Type B pancreatic cell (in vitro differentiated cells): ENCODE data around the gene RPRM. TPM values are rescaled to one million over a fixed set of nuclear protein-coding genes. Genes with fewer than 3 reads are reported as not detected.

Experiments
- DNase-seq: peaks from one replicate; pipeline ENCODE4 v3.0.0; 2021; ENCODE audit warnings: mixed read lengths; ENCODE audit not compliant: unreplicated experiment; ENCODE audit errors: extremely low spot score
- H3K27ac Mint-ChIP-seq: 2 replicates; pipeline ENCODE4 v1.8.0; 2021; ENCODE audit warnings: mild to moderate bottlenecking, mixed read lengths
- H3K27me3 Mint-ChIP-seq: 2 replicates; pipeline ENCODE4 v1.8.0; 2021; ENCODE audit warnings: mixed read lengths
- H3K36me3 Mint-ChIP-seq: 2 replicates; pipeline ENCODE4 v1.8.0; 2021; ENCODE audit warnings: mixed read lengths
- H3K4me1 Mint-ChIP-seq: one replicate; pipeline ENCODE4 v1.8.0; 2021; ENCODE audit warnings: mixed read lengths; ENCODE audit not compliant: unreplicated experiment
- H3K4me3 Mint-ChIP-seq: 2 replicates; pipeline ENCODE4 v1.8.0; 2021; ENCODE audit warnings: mild to moderate bottlenecking, mixed read lengths
- H3K9me3 Mint-ChIP-seq: 2 replicates; pipeline ENCODE4 v1.8.0; 2021; ENCODE audit warnings: mixed read lengths
- total RNA-seq: library from RNA; stranded (reverse); gene quantifications from 2 replicates; pipeline ENCODE4 v1.2.1, GENCODE V29; 2021; ENCODE audit warnings: low replicate concordance
- TF ChIP-seq, protein P1 (sequence below): fragments of 200-600 bp; sonication (generic); conservative IDR thresholded peaks from 2 replicates; pipeline ENCODE4 v1.5.0; 2021; ENCODE audit warnings: antibody characterized with exemption, mild to moderate bottlenecking

RPRM gene
- total RNA-seq, 1 donor from 2014 or later: 7.3 TPM

GRCh38 chr2:153499439-153499838, 20.9 kb upstream of the RPRM start:
- Mint-ChIP-seq H3K4me3 (no peak overlapping the region), H3K9me3 (no peaks in the 10 kb centered on the region), H3K27me3 (peaks cover 2% of the 10 kb centered on the region), H3K27ac (no peak overlapping the region), H3K4me1 (no peaks in the 10 kb centered on the region), H3K36me3 (no peaks in the 10 kb centered on the region)
- TF ChIP-seq, protein P1, sequence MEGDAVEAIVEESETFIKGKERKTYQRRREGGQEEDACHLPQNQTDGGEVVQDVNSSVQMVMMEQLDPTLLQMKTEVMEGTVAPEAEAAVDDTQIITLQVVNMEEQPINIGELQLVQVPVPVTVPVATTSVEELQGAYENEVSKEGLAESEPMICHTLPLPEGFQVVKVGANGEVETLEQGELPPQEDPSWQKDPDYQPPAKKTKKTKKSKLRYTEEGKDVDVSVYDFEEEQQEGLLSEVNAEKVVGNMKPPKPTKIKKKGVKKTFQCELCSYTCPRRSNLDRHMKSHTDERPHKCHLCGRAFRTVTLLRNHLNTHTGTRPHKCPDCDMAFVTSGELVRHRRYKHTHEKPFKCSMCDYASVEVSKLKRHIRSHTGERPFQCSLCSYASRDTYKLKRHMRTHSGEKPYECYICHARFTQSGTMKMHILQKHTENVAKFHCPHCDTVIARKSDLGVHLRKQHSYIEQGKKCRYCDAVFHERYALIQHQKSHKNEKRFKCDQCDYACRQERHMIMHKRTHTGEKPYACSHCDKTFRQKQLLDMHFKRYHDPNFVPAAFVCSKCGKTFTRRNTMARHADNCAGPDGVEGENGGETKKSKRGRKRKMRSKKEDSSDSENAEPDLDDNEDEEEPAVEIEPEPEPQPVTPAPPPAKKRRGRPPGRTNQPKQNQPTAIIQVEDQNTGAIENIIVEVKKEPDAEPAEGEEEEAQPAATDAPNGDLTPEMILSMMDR: no peak
- no peak for DNase-seq

GRCh38 chr2:153497938-153498629, 19.5 kb upstream of the RPRM start:
- no peak for DNase-seq
- no peak overlapping the region for H3K4me3 Mint-ChIP-seq
- TF ChIP-seq, protein P1: no peak
- H3K36me3 Mint-ChIP-seq: no peaks in the 10 kb centered on the region
- H3K9me3 Mint-ChIP-seq: no peaks in the 10 kb centered on the region
- H3K27me3 Mint-ChIP-seq: peaks cover 2% of the 10 kb centered on the region
- no peaks in the 10 kb centered on the region for H3K4me1 Mint-ChIP-seq
- H3K27ac Mint-ChIP-seq: no peak overlapping the region

- no peak overlapping the region for H3K4me3 Mint-ChIP-seq
- no peaks in the 10 kb centered on the region for H3K4me1 Mint-ChIP-seq
- TF ChIP-seq, protein P1: no peak
- H3K36me3 Mint-ChIP-seq: no peaks in the 10 kb centered on the region
- H3K27ac Mint-ChIP-seq: no peak overlapping the region
- DNase-seq: no peak
- no peaks in the 10 kb centered on the region for H3K27me3 Mint-ChIP-seq
- no peaks in the 10 kb centered on the region for H3K9me3 Mint-ChIP-seq
Observed at GRCh38 chr2:153495725-153496124, 17.2 kb upstream of the RPRM start.

DNA sequence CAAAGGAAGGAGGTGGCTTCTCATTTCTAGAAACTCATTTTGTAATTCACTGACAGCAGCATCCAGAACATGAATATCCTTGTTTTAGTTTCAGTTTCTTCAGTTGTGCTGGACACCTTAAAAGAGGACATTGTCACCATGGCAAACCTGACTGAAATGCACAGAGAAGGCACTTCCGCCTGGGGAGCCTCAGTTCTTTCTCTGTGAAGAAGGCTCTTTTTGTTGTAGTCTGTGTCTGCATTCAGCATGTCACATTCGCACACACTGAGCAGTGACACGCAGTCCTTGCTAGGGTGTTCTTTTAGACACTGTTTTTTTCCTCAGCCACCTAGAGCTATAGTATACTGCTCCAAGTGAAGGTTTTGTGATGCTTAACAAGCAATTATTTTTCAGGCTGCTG, 9.5 kb upstream of the RPRM start:
- no peak overlapping the region for H3K4me3 Mint-ChIP-seq
- DNase-seq: no peak
- peaks cover 7% of the 10 kb centered on the region for H3K27me3 Mint-ChIP-seq
- peaks cover 5% of the 10 kb centered on the region for H3K4me1 Mint-ChIP-seq
- no peaks in the 10 kb centered on the region for H3K9me3 Mint-ChIP-seq
- H3K36me3 Mint-ChIP-seq: no peaks in the 10 kb centered on the region
- TF ChIP-seq, protein P1: no peak
- no peak overlapping the region for H3K27ac Mint-ChIP-seq

DNA sequence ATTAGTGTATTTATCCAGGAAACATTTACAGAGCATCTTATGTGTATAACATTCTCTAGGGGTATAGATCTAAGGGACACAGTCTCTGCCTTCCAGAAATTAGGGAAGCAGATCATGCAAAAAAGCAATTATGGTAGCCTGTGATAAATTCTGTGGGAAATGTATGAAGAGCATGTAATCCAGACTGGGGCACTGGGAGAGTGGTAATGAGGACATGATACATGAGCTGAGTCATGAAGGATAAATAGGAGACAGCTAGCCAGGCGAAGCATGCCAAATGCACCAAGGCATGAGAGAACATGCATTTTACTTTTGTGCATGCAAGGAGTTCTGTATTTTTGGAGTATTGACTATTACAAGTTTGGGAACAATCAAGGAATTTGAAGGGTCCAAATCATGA, 8.9 kb upstream of the RPRM start:
- Mint-ChIP-seq H3K4me1 (peaks cover 5% of the 10 kb centered on the region), H3K4me3 (no peak overlapping the region), H3K36me3 (no peaks in the 10 kb centered on the region), H3K27me3 (peaks cover 7% of the 10 kb centered on the region), H3K9me3 (no peaks in the 10 kb centered on the region), H3K27ac (no peak overlapping the region)
- DNase-seq: no peak
- TF ChIP-seq, protein P1: no peak
